Kasumi-1 (cell line): ENCODE measurements around the gene PEA15.

Experiments used
- DNase-seq, 2 experiments: peaks; one replicate each; lab custom pipeline; 2025; lab: John Stamatoyannopoulos, UW

The PEA15 gene

GRCh38 chr1:160179336-160179735 lies 25.8 kb upstream of the PEA15 start:
- no peak for DNase-seq

- DNase-seq = no peak
These were observed 18.9 kb upstream of the PEA15 start for GRCh38 chr1:160186246-160186645.

- no peak for DNase-seq
These were observed 18.5 kb upstream of the PEA15 start for GRCh38 chr1:160186729-160187128.

- DNase-seq = no peak
These were observed 17.8 kb upstream of the PEA15 start for GRCh38 chr1:160187407-160187806.

GRCh38 chr1:160188341-160188740 lies 16.8 kb upstream of the PEA15 start:
- no peak for DNase-seq

- no peak for DNase-seq
These were observed 15.2 kb upstream of the PEA15 start, which contains the start of gene CASQ1 for GRCh38 chr1:160189649-160190625. CASQ1 (plus strand) TSS chr1:160190575; CDS start chr1:160190752, 177 bp downstream.

GRCh38 chr1:160191756-160192155 lies 13.4 kb upstream of the PEA15 start:
- no peak for DNase-seq

- DNase-seq = no peak
These were observed 12.9 kb upstream of the PEA15 start for GRCh38 chr1:160192234-160192633.

GRCh38 chr1:160193091-160193819 lies 11.9 kb upstream of the PEA15 start:
- DNase-seq = peak; percentile 75 to 84

GRCh38 chr1:160193832-160194736 lies 11.1 kb upstream of the PEA15 start:
- no peak for DNase-seq

GRCh38 chr1:160194737-160195059 lies 10.5 kb upstream of the PEA15 start:
- no peak for DNase-seq

- no peak for DNase-seq
These were observed 9.0 kb upstream of the PEA15 start for GRCh38 chr1:160196143-160196542.

- DNase-seq = no peak
These were observed 8.0 kb upstream of the PEA15 start for GRCh38 chr1:160197231-160197630.

- DNase-seq = peak; percentile 13 to 44
These were observed 4.4 kb upstream of the PEA15 start for GRCh38 chr1:160200786-160201185.

- DNase-seq = peak; percentile 65 to 75
These were observed 500 bp upstream of the PEA15 start for GRCh38 chr1:160204526-160205241.

GRCh38 chr1:160206036-160206389 lies 829 bp downstream of the PEA15 start:
- DNase-seq = no peak

GRCh38 chr1:160206421-160207117 lies 1.4 kb downstream of the PEA15 start:
- peak; percentile 22 to 51 for DNase-seq

GRCh38 chr1:160207118-160207650 lies 2.0 kb downstream of the PEA15 start:
- DNase-seq = no peak

GRCh38 chr1:160207771-160208556 lies 2.8 kb downstream of the PEA15 start:
- no peak for DNase-seq
